Hematopoietic multipotent progenitor cell treated with erythropoietin and hydrocortisone succinate and interleukin-3 and kit ligand, for 17 days (in vitro differentiated cells): ENCODE measurements around the gene LRRC8E.
"Not testable (repeated sequence)": the region's sequence is repeated elsewhere in the genome, so short reads cannot be mapped to it uniquely, and the experiment has no call there.

Experiments
- DNase-seq: peaks from one replicate; pipeline ENCODE4 v3.0.0-alpha.2; 2015; ENCODE audit warnings: low spot score

The LRRC8E gene

GRCh38 chr19:7908742-7909461 lies 20.6 kb downstream of the LRRC8E start:
- DNase-seq: no peak

- no peak for DNase-seq
These were observed 21.3 kb downstream of the LRRC8E start for GRCh38 chr19:7909471-7910067.

GRCh38 chr19:7910321-7911161 lies 22.2 kb downstream of the LRRC8E start:
- no peak for DNase-seq

GRCh38 chr19:7911508-7912143 lies 23.3 kb downstream of the LRRC8E start:
- DNase-seq: no peak

GRCh38 chr19:7912144-7912696 lies 23.9 kb downstream of the LRRC8E start:
- DNase-seq: no peak

GRCh38 chr19:7912697-7913564 lies 24.6 kb downstream of the LRRC8E start:
- DNase-seq: no peak

GRCh38 chr19:7913652-7914051 lies 25.3 kb downstream of the LRRC8E start:
- no peak for DNase-seq

GRCh38 chr19:7914099-7914498 lies 25.8 kb downstream of the LRRC8E start:
- DNase-seq: no peak

GRCh38 chr19:7914598-7915045 lies 26.3 kb downstream of the LRRC8E start, which contains the start of gene TGFBR3L:
Gene TGFBR3L (plus strand): TSS chr19:7914830.
- DNase-seq: no peak

GRCh38 chr19:7915250-7916102 lies 27.2 kb downstream of the LRRC8E start:
- no peak for DNase-seq

- peak; percentile 21 for DNase-seq
These were observed 28.0 kb downstream of the LRRC8E start for GRCh38 chr19:7916103-7916954.

GRCh38 chr19:7916955-7917266 lies 28.6 kb downstream of the LRRC8E start:
- no peak for DNase-seq

GRCh38 chr19:7917267-7918061 lies 29.2 kb downstream of the LRRC8E start:
- peak; percentile 57 for DNase-seq

- not testable (repeated sequence) for DNase-seq
These were observed 29.8 kb downstream of the LRRC8E start for GRCh38 chr19:7918062-7918614.

GRCh38 chr19:7918615-7919421 lies 30.5 kb downstream of the LRRC8E start:
- DNase-seq: no peak

GRCh38 chr19:7919610-7920518 lies 31.6 kb downstream of the LRRC8E start, which contains the start of gene SNAPC2:
Gene SNAPC2 (plus strand): TSS chr19:7920338. CDS start chr19:7920367, 29 bp downstream.
- DNase-seq: peak; percentile 97
